GM12891 (cell line): Measurements from ENCODE around the gene RGPD6.
"Not testable (repeated sequence)": the region's sequence is repeated elsewhere in the genome, so short reads cannot be mapped to it uniquely, and the experiment has no call there.

Experiments
- POLR2A ChIP-seq: IDR thresholded peaks from 2 replicates; pipeline ENCODE4 v1.6.1; 2011; ENCODE audit warnings: low read depth, low read length, control low read depth
- TAF1 ChIP-seq: IDR thresholded peaks from 2 replicates; pipeline ENCODE4 v1.6.1; 2011; ENCODE audit warnings: low read depth, low read length, control low read depth

- not testable (repeated sequence) for TF ChIP-seq POLR2A, TAF1
Observed at GRCh38 chr2:110494488-110494887, 82.5 kb downstream of the RGPD6 start.
